Gastrocnemius medialis (tissue), 4 donors: ENCODE measurements around the gene UBL5. TPM values are rescaled to one million over a fixed set of nuclear protein-coding genes. Genes with fewer than 3 reads are reported as not detected.
A peak's percentile ranks its signal among the peaks of the same experiment; 100 is the strongest.

ENCODE experiments used
- ATAC-seq, 2 donors: fragments of 150-250 bp; one replicate each; pipeline ENCODE4 v1.9.1; 2016
- DNase-seq, 2 donors: peaks; one replicate each; pipeline ENCODE4 v3.0.0-alpha.2; 2019
- H3K27ac ChIP-seq, 4 donors: fragments of 200-600 bp; sonication (generic); 1 replicate in 1 of 4; 2 replicates in 3 of 4; pipeline ENCODE4 v1.5.1; 2016 to 2018; ENCODE audit warnings: mild to moderate bottlenecking in 2 of 4, moderate library complexity in 1 of 4
- H3K27me3 ChIP-seq, 3 donors: fragments of 200-600 bp; sonication (generic) in 2 of 3; 1 replicate in 1 of 3; 2 replicates in 2 of 3; pipeline versions ENCODE4 v1.5.1 to v1.6.0; 2016 to 2019; ENCODE audit warnings: mild to moderate bottlenecking in 1 of 3, moderate library complexity in 1 of 3
- H3K36me3 ChIP-seq, 2 donors: fragments of 200-600 bp; sonication (generic) in 1 of 2; one replicate each; pipeline ENCODE4 v1.5.1; 2017 to 2018
- H3K4me1 ChIP-seq, 2 donors: fragments of 200-600 bp; sonication (generic) in 1 of 2; one replicate each; pipeline ENCODE4 v1.5.1; 2016 to 2017; ENCODE audit warnings: mild to moderate bottlenecking in 2 of 2
- H3K4me3 ChIP-seq, 4 donors: fragments of 200-600 bp; sonication (generic) in 3 of 4; 1 replicate in 1 of 4; 2 replicates in 3 of 4; pipeline ENCODE4 v1.5.1; 2016 to 2019; ENCODE audit warnings: mild to moderate bottlenecking in 2 of 4
- H3K9me3 ChIP-seq, 3 donors: fragments of 200-600 bp; sonication (generic) in 2 of 3; 1 replicate in 1 of 3; 2 replicates in 2 of 3; pipeline ENCODE4 v1.5.1; 2016 to 2019
- POLR2A ChIP-seq, 2 donors: fragments of 450-650 bp; IDR thresholded peaks; one replicate each; pipeline ENCODE4 v1.6.1; 2017; ENCODE audit warnings: antibody characterized with exemption in 2 of 2, mild to moderate bottlenecking in 2 of 2, moderate library complexity in 2 of 2
- in situ Hi-C, 4 donors: fragments of 200-750 bp; cut with MboI; loops; one replicate each; pipeline versions ENCODE4 v1.15.0 to v1.8.0; 2017; ENCODE audit warnings: low sequenced_read_pairs in 4 of 4
- intact Hi-C: fragments of 100-400 bp; cut with DNase I; formaldehyde crosslinking; loops from one replicate; pipeline ENCODE4 v1.15.1; 2023; ENCODE audit warnings: low total_unique reads
- total RNA-seq, 4 donors: library from RNA; depleted of rRNA; stranded (reverse); fragments of >200 nt; gene quantifications; one replicate each; pipeline versions ENCODE4 v1.1.0 to v1.2.3, GENCODE V29; 2016
- TF ChIP-seq, protein P1 (sequence below), 5 experiments: fragments of 450-650 bp in 3 of 5; fragments of 200-600 bp in 2 of 5; sonication (generic) in 2 of 5; IDR thresholded peaks in 4 of 5; conservative IDR thresholded peaks in 1 of 5; 1 replicate in 4 of 5; 2 replicates in 1 of 5; pipeline ENCODE4 v1.5.1; 2016 to 2019; ENCODE audit warnings: antibody characterized with exemption in 5 of 5, mild to moderate bottlenecking in 3 of 5, moderate library complexity in 3 of 5

The UBL5 gene
- total RNA-seq, 4 donors from 2014 or later = 388 to 612 (median 544) TPM

DNA sequence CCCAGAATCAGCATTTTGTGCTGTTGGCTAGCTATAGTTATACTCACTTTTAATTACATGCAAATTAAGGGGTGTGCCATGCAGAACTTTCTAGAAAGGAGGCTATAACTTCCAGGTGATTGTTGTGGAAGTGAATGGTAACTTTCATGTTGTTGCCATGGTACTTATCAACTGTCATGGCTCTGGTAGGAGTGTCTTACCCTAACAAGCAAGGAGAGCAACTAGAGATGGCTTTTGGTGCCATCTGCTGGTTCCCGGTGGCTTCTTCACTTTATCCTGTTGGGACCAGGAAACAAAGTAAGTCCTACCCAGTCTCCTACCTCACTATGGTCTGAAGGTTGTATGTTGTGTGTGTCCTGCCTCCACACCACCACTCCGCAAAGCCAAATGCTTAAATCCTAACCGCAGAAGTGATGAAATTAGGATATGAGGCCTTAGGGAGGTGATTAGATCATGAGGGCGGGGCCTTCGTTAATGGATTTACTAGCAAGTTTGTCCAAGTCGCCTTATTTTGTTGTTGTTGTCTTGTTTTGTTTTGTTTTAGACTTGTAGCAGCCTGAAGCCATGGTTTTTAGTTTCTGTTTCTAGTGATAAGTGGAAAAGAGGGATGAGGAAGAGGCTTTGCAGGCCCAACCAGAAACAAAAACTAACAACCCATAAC, 31.5 kb upstream of the UBL5 start:
- H3K4me3 ChIP-seq = no peak overlapping the region
- DNase-seq = peak; percentile 60 to 74
- H3K27ac ChIP-seq = no peak overlapping the region
- no peaks in the 10 kb centered on the region for H3K36me3 ChIP-seq
- intact Hi-C loops = loop anchor here (1.0 to 10.0 kb wide), 6 partner anchors 171 to 660 kb away; partner anchors contain the start of genes ZNF266 and ZNF561
- H3K4me1 ChIP-seq = peaks cover 0 to 3% of the 10 kb centered on the region in 2 donors
- no peak for TF ChIP-seq POLR2A (IDR thresholded peaks at IDR 0.05)
- TF ChIP-seq, protein P1, sequence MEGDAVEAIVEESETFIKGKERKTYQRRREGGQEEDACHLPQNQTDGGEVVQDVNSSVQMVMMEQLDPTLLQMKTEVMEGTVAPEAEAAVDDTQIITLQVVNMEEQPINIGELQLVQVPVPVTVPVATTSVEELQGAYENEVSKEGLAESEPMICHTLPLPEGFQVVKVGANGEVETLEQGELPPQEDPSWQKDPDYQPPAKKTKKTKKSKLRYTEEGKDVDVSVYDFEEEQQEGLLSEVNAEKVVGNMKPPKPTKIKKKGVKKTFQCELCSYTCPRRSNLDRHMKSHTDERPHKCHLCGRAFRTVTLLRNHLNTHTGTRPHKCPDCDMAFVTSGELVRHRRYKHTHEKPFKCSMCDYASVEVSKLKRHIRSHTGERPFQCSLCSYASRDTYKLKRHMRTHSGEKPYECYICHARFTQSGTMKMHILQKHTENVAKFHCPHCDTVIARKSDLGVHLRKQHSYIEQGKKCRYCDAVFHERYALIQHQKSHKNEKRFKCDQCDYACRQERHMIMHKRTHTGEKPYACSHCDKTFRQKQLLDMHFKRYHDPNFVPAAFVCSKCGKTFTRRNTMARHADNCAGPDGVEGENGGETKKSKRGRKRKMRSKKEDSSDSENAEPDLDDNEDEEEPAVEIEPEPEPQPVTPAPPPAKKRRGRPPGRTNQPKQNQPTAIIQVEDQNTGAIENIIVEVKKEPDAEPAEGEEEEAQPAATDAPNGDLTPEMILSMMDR (IDR thresholded peaks at IDR 0.05 in 4 of 5, conservative IDR thresholded peaks at IDR 0.05 in 1 of 5) = peak; percentile 60 to 77 (median 72)
- peaks cover 0 to 15% (median 12%) of the 10 kb centered on the region in 3 donors for H3K27me3 ChIP-seq
- ATAC-seq = peak; percentile 51 to 69
- in situ Hi-C loops = loop anchor here (10.0 to 25.0 kb wide), 6 partner anchors 171 to 959 kb away; partner anchors contain the start of genes ZNF559 (in 3 of the 4), ZNF699 (in 3 of the 4), MBD3L1 (in 1 of the 4) and OR7D4 (in 1 of the 4)
- no peaks in the 10 kb centered on the region for H3K9me3 ChIP-seq

DNA sequence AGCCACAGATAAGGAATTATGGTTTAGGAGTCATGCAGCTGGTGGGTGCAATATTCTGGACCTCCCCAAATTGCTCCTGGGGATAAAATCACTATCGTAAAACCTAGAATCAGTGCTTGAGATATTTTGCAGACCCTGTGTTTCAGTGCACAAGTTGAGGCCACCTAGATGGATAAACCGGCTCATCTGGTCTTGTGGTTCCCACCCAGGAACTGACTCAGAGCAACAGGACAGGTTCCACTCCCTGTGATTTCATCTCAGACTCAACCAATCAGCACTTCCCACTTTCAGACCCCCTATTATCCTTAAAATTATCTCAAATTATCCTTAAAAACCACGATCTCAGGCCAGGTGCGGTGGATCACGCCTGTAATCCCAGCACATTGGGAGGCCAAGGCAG, 29.8 kb upstream of the UBL5 start:
- H3K27ac ChIP-seq = no peak overlapping the region
- no peaks in the 10 kb centered on the region for H3K36me3 ChIP-seq
- H3K4me1 ChIP-seq = no peaks in the 10 kb centered on the region
- peaks cover 0 to 5% (median 5%) of the 10 kb centered on the region in 3 donors for H3K27me3 ChIP-seq
- H3K4me3 ChIP-seq = no peak overlapping the region
- in situ Hi-C loops = loop anchor here (10.0 to 25.0 kb wide), 6 partner anchors 173 to 961 kb away; partner anchors contain the start of genes ZNF559 (in 3 of the 4), ZNF699 (in 3 of the 4), MBD3L1 (in 1 of the 4) and OR7D4 (in 1 of the 4)
- ATAC-seq = no peak
- H3K9me3 ChIP-seq = no peaks in the 10 kb centered on the region
- DNase-seq = no peak
- intact Hi-C loops = loop anchor here (2.0 to 10.0 kb wide), 3 partner anchors 177 to 483 kb away; partner anchors contain the start of genes ZNF266 and ZNF561
- TF ChIP-seq POLR2A (IDR thresholded peaks at IDR 0.05) = no peak
- TF ChIP-seq, protein P1 (IDR thresholded peaks at IDR 0.05 in 4 of 5, conservative IDR thresholded peaks at IDR 0.05 in 1 of 5) = no peak

GRCh38 chr19:9799162-9799561, 28.6 kb upstream of the UBL5 start:
- H3K36me3 ChIP-seq = no peaks in the 10 kb centered on the region
- no peak for DNase-seq
- no peak for ATAC-seq
- intact Hi-C loops = loop anchor here (10.0 kb wide), 2 partner anchors 364 to 484 kb away; partner anchors contain the start of gene ZNF266
- in situ Hi-C loops = loop anchor here (10.0 to 25.0 kb wide), 6 partner anchors 174 to 962 kb away; partner anchors contain the start of genes ZNF559 (in 3 of the 4), ZNF699 (in 3 of the 4), MBD3L1 (in 1 of the 4) and OR7D4 (in 1 of the 4)
- H3K9me3 ChIP-seq = no peaks in the 10 kb centered on the region
- H3K27me3 ChIP-seq = no peaks in the 10 kb centered on the region
- H3K4me1 ChIP-seq = no peaks in the 10 kb centered on the region
- TF ChIP-seq, protein P1 (IDR thresholded peaks at IDR 0.05 in 4 of 5, conservative IDR thresholded peaks at IDR 0.05 in 1 of 5) = no peak
- TF ChIP-seq POLR2A (IDR thresholded peaks at IDR 0.05) = no peak
- H3K27ac ChIP-seq = no peak overlapping the region
- H3K4me3 ChIP-seq = no peak overlapping the region

DNA sequence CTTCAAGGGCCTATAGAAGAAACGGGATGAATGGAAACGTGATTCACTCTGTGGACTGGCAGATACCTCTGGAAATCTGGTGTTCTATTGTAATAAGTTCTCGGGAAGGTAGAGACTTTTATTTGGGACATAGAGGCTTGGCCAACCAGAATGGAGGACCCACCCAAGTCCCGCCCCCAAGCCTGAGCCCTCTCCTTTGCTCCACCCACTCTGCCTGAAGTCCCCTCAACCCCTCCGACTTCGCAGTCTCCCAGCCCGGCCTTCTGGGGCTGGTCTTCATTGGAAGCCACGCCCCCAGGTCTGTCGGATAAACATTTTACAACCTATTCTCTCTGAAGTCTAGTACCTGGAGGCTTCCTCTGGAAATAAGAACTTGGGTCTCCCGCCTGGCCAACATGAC, 25.7 kb upstream of the UBL5 start:
- DNase-seq (no peak), ATAC-seq (no peak)
- intact Hi-C loops (no loop called here), in situ Hi-C loops (no loop called here)
- Histone ChIP-seq H3K36me3 (no peaks in the 10 kb centered on the region), H3K4me3 (no peak overlapping the region), H3K27me3 (no peaks in the 10 kb centered on the region), H3K4me1 (no peaks in the 10 kb centered on the region), H3K27ac (no peak overlapping the region), H3K9me3 (no peaks in the 10 kb centered on the region)
- TF ChIP-seq, protein P1 (IDR thresholded peaks at IDR 0.05 in 4 of 5, conservative IDR thresholded peaks at IDR 0.05 in 1 of 5) = no peak
- no peak for TF ChIP-seq POLR2A (IDR thresholded peaks at IDR 0.05)
